ENCODE results near the gene MATK.

Gene MATK

GRCh38 chr19:3746371-3747056 is 39.7 kb downstream of the MATK start:
- H3K27ac Mint-ChIP-seq: no peak overlapping the region
- no peaks in the 10 kb centered on the region for H3K4me1 Mint-ChIP-seq (ENCODE audit: low read depth)
- H3K27me3 Mint-ChIP-seq (ENCODE audit: low read depth): no peaks in the 10 kb centered on the region
- H3K4me3 Mint-ChIP-seq: no peak overlapping the region
- no peaks in the 10 kb centered on the region for H3K9me3 Mint-ChIP-seq
- peaks cover 12% of the 10 kb centered on the region for H3K36me3 Mint-ChIP-seq (ENCODE audit: low read depth)
- DNase-seq (ENCODE audit: low spot score): no peak

GRCh38 chr19:3745363-3746045 is 40.7 kb downstream of the MATK start:
- H3K4me1 Mint-ChIP-seq (ENCODE audit: low read depth): no peaks in the 10 kb centered on the region
- no peaks in the 10 kb centered on the region for H3K27me3 Mint-ChIP-seq (ENCODE audit: low read depth)
- H3K4me3 Mint-ChIP-seq: no peak overlapping the region
- no peak for DNase-seq (ENCODE audit: low spot score)
- no peak overlapping the region for H3K27ac Mint-ChIP-seq
- H3K9me3 Mint-ChIP-seq: no peaks in the 10 kb centered on the region
- H3K36me3 Mint-ChIP-seq (ENCODE audit: low read depth): peaks cover 8% of the 10 kb centered on the region

DNA sequence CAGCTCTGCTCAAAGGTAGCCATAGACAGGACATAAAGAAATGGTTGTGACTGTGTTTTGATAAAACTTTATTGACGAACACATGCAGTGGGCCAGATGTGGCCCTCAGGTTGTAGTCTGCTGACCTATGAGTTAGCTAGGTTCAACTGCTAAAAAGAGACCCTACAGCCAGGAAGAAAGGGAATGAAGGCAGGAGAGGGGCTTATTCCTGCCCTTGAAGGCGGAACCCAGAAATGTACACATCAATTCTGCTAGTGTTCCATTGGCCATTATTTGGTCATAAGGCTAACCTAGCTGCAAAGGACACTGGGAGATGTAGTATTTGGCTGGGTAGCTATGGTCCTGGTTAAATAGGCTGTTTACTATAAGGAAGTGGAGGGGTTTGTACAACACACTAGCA is 42.7 kb downstream of the MATK start:
- DNase-seq (ENCODE audit: low spot score): no peak
- Mint-ChIP-seq H3K36me3 (ENCODE audit: low read depth) (no peaks in the 10 kb centered on the region), H3K4me1 (ENCODE audit: low read depth) (peaks cover 3% of the 10 kb centered on the region), H3K9me3 (no peaks in the 10 kb centered on the region), H3K27ac (no peak overlapping the region), H3K27me3 (ENCODE audit: low read depth) (no peaks in the 10 kb centered on the region), H3K4me3 (no peak overlapping the region)

DNA sequence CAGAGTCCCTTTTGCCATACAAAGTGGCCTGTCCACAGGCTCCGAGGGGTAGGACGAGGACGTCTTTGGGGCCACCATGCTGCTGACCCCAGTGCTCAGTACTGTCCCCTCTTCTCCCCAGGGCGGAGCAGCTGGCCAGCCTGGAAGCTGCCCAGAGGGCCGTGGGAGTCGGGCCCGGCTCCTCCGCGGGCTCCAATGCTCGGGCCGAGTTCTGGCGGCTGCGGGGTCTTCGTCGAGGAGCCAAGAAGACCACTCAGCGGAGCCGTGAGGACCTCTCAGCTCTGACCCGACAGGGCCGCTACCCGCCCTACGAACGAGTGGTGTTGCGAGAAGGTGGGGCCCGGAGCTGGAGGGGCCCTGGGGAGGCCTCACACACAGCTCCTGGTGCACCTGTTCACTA is 45.8 kb downstream of the MATK start:
- Mint-ChIP-seq H3K27me3 (ENCODE audit: low read depth) (no peaks in the 10 kb centered on the region), H3K27ac (no peak overlapping the region), H3K36me3 (ENCODE audit: low read depth) (no peaks in the 10 kb centered on the region), H3K9me3 (no peaks in the 10 kb centered on the region), H3K4me1 (ENCODE audit: low read depth) (peaks cover 3% of the 10 kb centered on the region), H3K4me3 (no peak overlapping the region)
- no peak for DNase-seq (ENCODE audit: low spot score)

DNA sequence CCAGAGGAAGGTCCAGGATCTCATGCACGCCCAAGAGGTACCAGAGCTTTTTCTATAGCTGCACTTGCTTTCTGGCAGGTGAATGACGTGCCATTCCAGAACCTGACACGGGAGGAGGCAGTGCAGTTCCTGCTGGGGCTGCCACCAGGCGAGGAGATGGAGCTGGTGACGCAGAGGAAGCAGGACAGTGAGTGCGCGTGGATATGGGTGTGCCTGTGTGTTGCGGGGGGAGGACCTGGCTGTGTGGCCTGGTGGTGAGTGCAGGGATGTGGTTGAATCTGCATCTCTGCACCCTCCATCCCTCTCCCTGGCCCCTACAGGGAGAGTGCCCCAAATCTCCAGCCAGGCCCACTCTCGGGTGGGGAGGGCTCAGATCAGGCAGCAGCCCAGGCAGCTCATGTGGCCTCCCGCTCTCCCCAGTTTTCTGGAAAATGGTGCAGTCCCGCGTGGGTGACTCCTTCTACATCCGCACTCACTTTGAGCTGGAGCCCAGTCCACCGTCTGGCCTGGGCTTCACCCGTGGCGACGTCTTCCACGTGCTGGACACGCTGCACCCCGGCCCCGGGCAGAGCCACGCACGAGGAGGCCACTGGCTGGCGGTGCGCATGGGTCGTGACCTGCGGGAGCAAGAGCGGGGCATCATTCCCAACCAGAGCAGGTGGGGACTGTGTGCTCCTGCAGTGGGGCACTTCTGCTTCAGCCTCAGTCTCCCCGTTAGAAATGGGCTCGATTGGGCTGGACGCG is 47.5 kb downstream of the MATK start:
- no peaks in the 10 kb centered on the region for H3K36me3 Mint-ChIP-seq (ENCODE audit: low read depth)
- H3K4me3 Mint-ChIP-seq: no peak overlapping the region
- H3K27me3 Mint-ChIP-seq (ENCODE audit: low read depth): no peaks in the 10 kb centered on the region
- no peak for DNase-seq (ENCODE audit: low spot score)
- H3K27ac Mint-ChIP-seq: peak overlapping the region; percentile 38
- peaks cover 3% of the 10 kb centered on the region for H3K4me1 Mint-ChIP-seq (ENCODE audit: low read depth)
- H3K9me3 Mint-ChIP-seq: no peaks in the 10 kb centered on the region

GRCh38 chr19:3737487-3738205 is 48.5 kb downstream of the MATK start:
- Mint-ChIP-seq H3K9me3 (no peaks in the 10 kb centered on the region), H3K4me3 (no peak overlapping the region)

GRCh38 chr19:3736106-3736724 is 50.0 kb downstream of the MATK start:
- H3K27me3 Mint-ChIP-seq (ENCODE audit: low read depth): no peaks in the 10 kb centered on the region
- no peak overlapping the region for H3K27ac Mint-ChIP-seq

More at GRCh38 chr19:3737487-3738205, 48.5 kb downstream of the MATK start:
- peaks cover 3% of the 10 kb centered on the region for H3K4me1 Mint-ChIP-seq (ENCODE audit: low read depth)
- no peak overlapping the region for H3K27ac Mint-ChIP-seq
- DNase-seq (ENCODE audit: low spot score): no peak
- no peaks in the 10 kb centered on the region for H3K36me3 Mint-ChIP-seq (ENCODE audit: low read depth)
- H3K27me3 Mint-ChIP-seq (ENCODE audit: low read depth): no peaks in the 10 kb centered on the region

DNA sequence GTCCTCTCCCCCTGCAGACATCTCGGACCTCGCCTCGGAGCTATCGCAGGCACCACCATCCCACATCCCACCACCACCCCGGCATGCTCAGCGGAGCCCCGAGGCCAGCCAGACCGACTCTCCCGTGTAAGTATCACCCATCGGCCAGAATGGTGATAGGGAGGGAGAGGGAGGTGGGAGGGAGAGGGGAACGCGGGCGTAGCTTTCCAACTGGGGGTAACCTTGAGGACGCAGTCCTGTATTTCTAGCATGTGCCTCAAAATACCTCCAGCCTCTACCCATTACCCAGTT is 51.9 kb downstream of the MATK start:
- H3K36me3 Mint-ChIP-seq (ENCODE audit: low read depth): no peaks in the 10 kb centered on the region
- H3K4me3 Mint-ChIP-seq: no peak overlapping the region
- DNase-seq (ENCODE audit: low spot score): no peak
- H3K27ac Mint-ChIP-seq: no peak overlapping the region
- no peaks in the 10 kb centered on the region for H3K9me3 Mint-ChIP-seq
- peaks cover under 1% of the 10 kb centered on the region for H3K4me1 Mint-ChIP-seq (ENCODE audit: low read depth)
- H3K27me3 Mint-ChIP-seq (ENCODE audit: low read depth): no peaks in the 10 kb centered on the region

More at GRCh38 chr19:3736106-3736724, 50.0 kb downstream of the MATK start:
- Mint-ChIP-seq H3K36me3 (ENCODE audit: low read depth) (no peaks in the 10 kb centered on the region), H3K4me1 (ENCODE audit: low read depth) (peaks cover 3% of the 10 kb centered on the region), H3K4me3 (no peak overlapping the region), H3K9me3 (no peaks in the 10 kb centered on the region)
- no peak for DNase-seq (ENCODE audit: low spot score)

GRCh38 chr19:3733549-3734309 is 52.5 kb downstream of the MATK start:
- no peak for DNase-seq (ENCODE audit: low spot score)

DNA sequence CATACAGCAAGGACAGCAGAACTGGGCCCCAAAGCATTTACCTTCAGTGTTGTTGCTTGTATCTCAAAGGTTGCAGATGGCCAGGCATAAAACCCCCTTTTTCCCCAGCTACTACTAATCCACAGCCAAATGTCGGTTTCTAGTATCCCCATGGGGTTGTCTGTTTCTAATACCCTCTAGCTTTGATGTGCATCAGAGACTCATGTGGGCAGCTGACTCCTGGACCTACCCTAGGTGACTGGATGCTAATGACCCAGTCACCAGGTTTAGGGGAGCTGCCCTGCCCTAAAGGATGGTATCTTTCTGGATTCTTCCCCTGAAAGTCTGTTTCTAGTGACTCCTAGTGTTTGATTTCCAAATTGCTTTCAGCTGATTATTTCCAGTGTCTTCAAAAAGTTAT is 54.1 kb downstream of the MATK start:
- Mint-ChIP-seq H3K27me3 (ENCODE audit: low read depth) (no peaks in the 10 kb centered on the region), H3K36me3 (ENCODE audit: low read depth) (no peaks in the 10 kb centered on the region), H3K9me3 (no peaks in the 10 kb centered on the region), H3K27ac (no peak overlapping the region), H3K4me1 (ENCODE audit: low read depth) (no peaks in the 10 kb centered on the region), H3K4me3 (no peak overlapping the region)
- no peak for DNase-seq (ENCODE audit: low spot score)

More at GRCh38 chr19:3733549-3734309, 52.5 kb downstream of the MATK start:
- H3K27ac Mint-ChIP-seq: no peak overlapping the region
- no peaks in the 10 kb centered on the region for H3K4me1 Mint-ChIP-seq (ENCODE audit: low read depth)
- H3K36me3 Mint-ChIP-seq (ENCODE audit: low read depth): no peaks in the 10 kb centered on the region
- no peaks in the 10 kb centered on the region for H3K27me3 Mint-ChIP-seq (ENCODE audit: low read depth)
- no peaks in the 10 kb centered on the region for H3K9me3 Mint-ChIP-seq
- H3K4me3 Mint-ChIP-seq: no peak overlapping the region

- no peaks in the 10 kb centered on the region for H3K9me3 Mint-ChIP-seq
- no peak overlapping the region for H3K4me3 Mint-ChIP-seq
- no peaks in the 10 kb centered on the region for H3K4me1 Mint-ChIP-seq (ENCODE audit: low read depth)
- H3K27me3 Mint-ChIP-seq (ENCODE audit: low read depth): no peaks in the 10 kb centered on the region
- H3K36me3 Mint-ChIP-seq (ENCODE audit: low read depth): no peaks in the 10 kb centered on the region
- DNase-seq (ENCODE audit: low spot score): no peak
- no peak overlapping the region for H3K27ac Mint-ChIP-seq
These were observed 55.7 kb downstream of the MATK start for GRCh38 chr19:3730457-3730958.
